Stimulated activated memory B cell treated with anti-CD40 and anti-IgM and Interleukin-4, amounts not matched to agents 10 μg/mL and 1 μg/mL and 100 μg/mL, for 72 hours (primary cell): ENCODE measurements around the gene GUCY1A1.

ENCODE experiments used
- ATAC-seq: fragments of 150-1000 bp; cut with Tn5 transposase; 2 replicates; pipeline ENCODE4 v1.10.0; 2021
- H3K27ac Mint-ChIP-seq: one replicate; pipeline ENCODE4 v1.8.0; 2022; ENCODE audit warnings: mild to moderate bottlenecking, mixed read lengths
- H3K27me3 Mint-ChIP-seq: one replicate; pipeline ENCODE4 v1.8.0; 2022; ENCODE audit warnings: mixed read lengths
- H3K36me3 Mint-ChIP-seq: one replicate; pipeline ENCODE4 v1.8.0; 2022; ENCODE audit warnings: mixed read lengths
- H3K4me1 Mint-ChIP-seq: one replicate; pipeline ENCODE4 v1.8.0; 2022; ENCODE audit warnings: mixed read lengths
- H3K4me3 Mint-ChIP-seq: one replicate; pipeline ENCODE4 v1.8.0; 2022; ENCODE audit warnings: mild to moderate bottlenecking, moderate library complexity, mixed read lengths
- H3K9me3 Mint-ChIP-seq: one replicate; pipeline ENCODE4 v1.8.0; 2022; ENCODE audit warnings: mixed read lengths

GUCY1A1 gene

DNA sequence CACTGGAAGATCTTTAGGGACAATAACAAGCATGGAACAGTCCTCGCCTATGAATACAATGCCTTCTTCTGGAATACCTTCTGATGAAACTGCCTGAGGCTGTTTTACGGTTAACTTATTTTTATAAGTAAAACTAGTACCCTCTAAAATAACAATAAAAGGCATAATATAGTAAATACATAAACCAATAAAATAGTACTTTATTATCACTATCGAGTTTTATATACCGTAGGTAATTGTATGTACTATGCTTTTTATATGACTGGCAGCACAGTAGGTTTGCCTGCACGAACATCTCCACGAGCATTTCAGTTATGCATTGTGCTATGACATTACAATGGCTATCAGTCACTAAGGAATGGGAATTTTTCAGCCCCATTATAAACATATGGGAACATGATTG is 8.0 kb downstream of the GUCY1A1 start:
- H3K27me3 Mint-ChIP-seq: peaks cover 10% of the 10 kb centered on the region

DNA sequence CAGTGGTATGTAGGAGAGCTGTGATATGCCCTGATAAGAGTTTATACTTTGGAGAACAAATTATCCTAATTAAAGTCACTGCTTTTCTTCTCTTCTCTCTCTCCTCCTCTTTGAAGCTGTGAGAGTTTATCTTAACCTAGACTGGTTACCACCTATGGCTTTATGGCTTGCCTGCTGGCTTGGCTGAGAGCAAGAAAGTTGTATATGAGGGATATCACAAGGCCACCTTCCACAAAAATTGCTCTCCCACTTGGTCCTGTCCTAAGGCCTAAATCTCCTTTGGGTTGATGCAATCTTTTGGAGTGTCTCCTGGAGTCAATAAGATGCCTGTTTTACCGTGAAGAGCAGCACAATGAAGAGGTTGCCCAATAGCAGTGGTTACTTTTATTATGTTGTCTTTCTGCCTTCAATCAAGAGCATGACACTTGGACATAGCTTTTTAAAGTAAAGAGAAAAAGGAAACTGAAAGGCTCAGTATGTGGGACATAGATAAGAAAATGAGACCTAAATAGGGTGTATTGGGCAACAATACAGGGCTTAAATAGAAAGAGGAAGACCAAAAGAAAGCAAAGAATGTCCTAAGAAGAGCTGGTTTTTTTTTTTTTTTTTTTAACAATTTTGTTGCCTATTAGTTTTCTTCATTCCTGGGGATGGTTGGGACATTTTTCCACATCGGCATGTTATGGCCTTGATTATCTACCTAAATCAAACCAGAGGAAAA is 9.2 kb downstream of the GUCY1A1 start:
- H3K4me1 Mint-ChIP-seq: no peaks in the 10 kb centered on the region
- H3K27me3 Mint-ChIP-seq: peaks cover 1% of the 10 kb centered on the region
- no peak overlapping the region for H3K4me3 Mint-ChIP-seq
- H3K9me3 Mint-ChIP-seq: no peaks in the 10 kb centered on the region
- no peaks in the 10 kb centered on the region for H3K36me3 Mint-ChIP-seq
- no peak for ATAC-seq
- H3K27ac Mint-ChIP-seq: no peak overlapping the region

More for the DNA sequence above, 8.0 kb downstream of the GUCY1A1 start:
- Mint-ChIP-seq H3K36me3 (no peaks in the 10 kb centered on the region), H3K27ac (no peak overlapping the region), H3K4me1 (no peaks in the 10 kb centered on the region), H3K9me3 (no peaks in the 10 kb centered on the region), H3K4me3 (no peak overlapping the region)
- ATAC-seq: no peak

GRCh38 chr4:155676430-155676825 is 9.8 kb downstream of the GUCY1A1 start:
- H3K9me3 Mint-ChIP-seq: no peaks in the 10 kb centered on the region
- H3K27ac Mint-ChIP-seq: no peak overlapping the region
- no peaks in the 10 kb centered on the region for H3K36me3 Mint-ChIP-seq
- no peak overlapping the region for H3K4me3 Mint-ChIP-seq
- ATAC-seq: no peak
- H3K4me1 Mint-ChIP-seq: no peaks in the 10 kb centered on the region
- H3K27me3 Mint-ChIP-seq: no peaks in the 10 kb centered on the region

- Mint-ChIP-seq H3K36me3 (no peaks in the 10 kb centered on the region), H3K4me1 (no peaks in the 10 kb centered on the region), H3K27me3 (no peaks in the 10 kb centered on the region), H3K27ac (no peak overlapping the region), H3K9me3 (no peaks in the 10 kb centered on the region), H3K4me3 (no peak overlapping the region)
- no peak for ATAC-seq
Observed at GRCh38 chr4:155678011-155678410, 11.4 kb downstream of the GUCY1A1 start.

- ATAC-seq: no peak
- no peak overlapping the region for H3K4me3 Mint-ChIP-seq
- H3K4me1 Mint-ChIP-seq: no peaks in the 10 kb centered on the region
- no peaks in the 10 kb centered on the region for H3K9me3 Mint-ChIP-seq
- no peaks in the 10 kb centered on the region for H3K36me3 Mint-ChIP-seq
- no peaks in the 10 kb centered on the region for H3K27me3 Mint-ChIP-seq
- H3K27ac Mint-ChIP-seq: no peak overlapping the region
Observed at GRCh38 chr4:155679343-155679742, 12.7 kb downstream of the GUCY1A1 start.

- Mint-ChIP-seq H3K4me1 (no peaks in the 10 kb centered on the region), H3K9me3 (no peaks in the 10 kb centered on the region), H3K27me3 (no peaks in the 10 kb centered on the region), H3K27ac (no peak overlapping the region), H3K4me3 (no peak overlapping the region), H3K36me3 (no peaks in the 10 kb centered on the region)
- ATAC-seq: no peak
Observed at GRCh38 chr4:155681886-155682285, 15.2 kb downstream of the GUCY1A1 start.

GRCh38 chr4:155684423-155684822 is 17.8 kb downstream of the GUCY1A1 start:
- no peaks in the 10 kb centered on the region for H3K36me3 Mint-ChIP-seq
- H3K27me3 Mint-ChIP-seq: no peaks in the 10 kb centered on the region

DNA sequence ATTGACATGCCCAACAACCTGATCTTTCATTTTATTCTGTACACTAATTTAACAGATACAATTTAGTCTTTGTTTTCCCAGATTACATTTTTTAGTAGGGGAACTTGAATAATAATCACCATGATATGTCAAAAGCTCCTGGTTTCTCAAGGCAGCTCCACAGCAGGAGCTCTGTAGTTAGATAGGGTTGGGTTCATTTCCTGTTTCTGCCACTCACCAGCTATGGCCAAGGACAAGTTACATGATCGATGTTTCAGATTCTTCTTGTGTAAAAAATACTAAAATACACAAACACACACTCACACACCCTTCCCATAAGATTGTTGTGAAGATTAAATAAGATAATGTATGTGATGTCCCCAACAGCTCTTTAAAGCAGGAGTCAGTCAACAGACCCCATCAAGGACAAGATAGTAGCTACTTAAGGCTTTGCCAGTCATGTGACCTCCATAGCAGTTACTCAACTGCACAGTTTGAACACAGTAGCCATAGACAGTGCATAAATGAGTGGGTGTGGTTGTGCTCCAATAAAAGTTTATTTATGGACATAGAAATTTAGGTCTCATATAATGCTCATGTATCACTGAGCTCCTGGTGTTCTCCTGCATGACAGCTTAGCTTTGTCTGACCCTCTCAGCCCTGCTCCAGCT is 18.4 kb downstream of the GUCY1A1 start:
- Mint-ChIP-seq H3K4me1 (no peaks in the 10 kb centered on the region), H3K27me3 (no peaks in the 10 kb centered on the region), H3K4me3 (no peak overlapping the region), H3K9me3 (no peaks in the 10 kb centered on the region), H3K27ac (no peak overlapping the region), H3K36me3 (no peaks in the 10 kb centered on the region)
- no peak for ATAC-seq

More at GRCh38 chr4:155684423-155684822, 17.8 kb downstream of the GUCY1A1 start:
- Mint-ChIP-seq H3K27ac (no peak overlapping the region), H3K4me1 (no peaks in the 10 kb centered on the region), H3K4me3 (no peak overlapping the region), H3K9me3 (no peaks in the 10 kb centered on the region)
- no peak for ATAC-seq

GRCh38 chr4:155687380-155687982 is 20.8 kb downstream of the GUCY1A1 start:
- Mint-ChIP-seq H3K4me3 (no peak overlapping the region), H3K36me3 (no peaks in the 10 kb centered on the region), H3K4me1 (no peaks in the 10 kb centered on the region), H3K27me3 (no peaks in the 10 kb centered on the region), H3K27ac (no peak overlapping the region), H3K9me3 (no peaks in the 10 kb centered on the region)
- no peak for ATAC-seq

GRCh38 chr4:155688211-155688610 is 21.6 kb downstream of the GUCY1A1 start:
- no peaks in the 10 kb centered on the region for H3K9me3 Mint-ChIP-seq
- no peak overlapping the region for H3K4me3 Mint-ChIP-seq
- ATAC-seq: no peak
- H3K4me1 Mint-ChIP-seq: no peaks in the 10 kb centered on the region
- no peaks in the 10 kb centered on the region for H3K36me3 Mint-ChIP-seq
- no peaks in the 10 kb centered on the region for H3K27me3 Mint-ChIP-seq
- H3K27ac Mint-ChIP-seq: no peak overlapping the region

DNA sequence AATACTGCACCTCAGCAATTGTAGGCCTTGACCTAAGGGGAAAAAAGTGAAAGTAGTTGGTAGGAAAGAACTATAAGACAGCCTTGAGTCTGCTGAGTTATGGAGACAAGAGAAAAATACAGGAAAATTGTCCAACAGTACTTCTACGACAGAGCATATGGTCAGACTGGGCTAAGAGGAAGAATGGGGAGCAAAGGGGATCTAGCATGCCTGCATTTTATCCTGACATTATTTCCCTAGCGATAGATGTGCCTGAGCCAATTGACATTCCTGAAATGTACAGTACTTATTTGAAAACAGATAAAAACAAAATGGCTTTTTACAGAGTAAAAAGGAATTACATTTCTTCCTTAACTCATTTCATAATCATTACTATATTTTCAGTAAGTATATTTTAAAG is 22.2 kb downstream of the GUCY1A1 start:
- Mint-ChIP-seq H3K27ac (no peak overlapping the region), H3K27me3 (no peaks in the 10 kb centered on the region), H3K36me3 (no peaks in the 10 kb centered on the region), H3K9me3 (no peaks in the 10 kb centered on the region), H3K4me3 (no peak overlapping the region), H3K4me1 (no peaks in the 10 kb centered on the region)
- no peak for ATAC-seq

DNA sequence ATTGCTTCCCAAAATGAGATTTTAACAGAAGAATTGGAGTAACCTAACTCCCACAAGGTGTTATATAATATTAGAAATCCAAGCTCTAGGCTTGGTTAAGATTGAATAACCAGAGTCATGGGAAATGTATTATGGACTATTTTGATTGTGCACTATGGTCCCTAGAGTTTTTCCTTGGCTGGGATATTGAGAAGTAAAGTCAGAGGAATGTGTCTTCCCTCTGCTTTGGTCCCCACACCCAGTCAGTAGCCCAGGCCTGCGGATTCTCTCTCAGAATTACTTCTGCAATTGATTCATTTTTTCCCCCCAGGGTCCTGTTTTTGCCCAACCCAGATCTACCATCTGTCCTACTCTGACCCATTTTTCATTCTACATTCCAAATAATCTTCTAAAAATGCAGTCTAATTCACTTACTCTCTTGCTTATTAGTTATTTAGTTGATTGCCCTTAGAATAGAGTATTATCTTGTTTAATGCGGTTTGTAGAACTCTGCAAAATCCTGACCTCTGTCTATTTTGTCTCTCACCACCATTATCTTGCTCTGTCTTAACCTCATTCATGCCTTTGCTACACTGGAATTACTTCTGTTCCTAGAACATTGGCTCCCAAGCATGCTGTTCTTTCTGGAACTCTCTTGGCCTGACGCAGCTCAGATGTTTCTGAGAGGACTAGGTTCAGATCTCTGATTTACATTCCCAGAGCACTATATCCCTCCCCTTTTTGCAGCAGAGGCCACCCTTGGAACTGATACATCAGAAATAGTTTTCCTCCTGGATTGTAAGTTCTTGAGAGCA is 23.6 kb downstream of the GUCY1A1 start:
- Mint-ChIP-seq H3K4me3 (no peak overlapping the region), H3K27me3 (no peaks in the 10 kb centered on the region), H3K36me3 (no peaks in the 10 kb centered on the region), H3K27ac (no peak overlapping the region), H3K9me3 (no peaks in the 10 kb centered on the region), H3K4me1 (no peaks in the 10 kb centered on the region)
- no peak for ATAC-seq

DNA sequence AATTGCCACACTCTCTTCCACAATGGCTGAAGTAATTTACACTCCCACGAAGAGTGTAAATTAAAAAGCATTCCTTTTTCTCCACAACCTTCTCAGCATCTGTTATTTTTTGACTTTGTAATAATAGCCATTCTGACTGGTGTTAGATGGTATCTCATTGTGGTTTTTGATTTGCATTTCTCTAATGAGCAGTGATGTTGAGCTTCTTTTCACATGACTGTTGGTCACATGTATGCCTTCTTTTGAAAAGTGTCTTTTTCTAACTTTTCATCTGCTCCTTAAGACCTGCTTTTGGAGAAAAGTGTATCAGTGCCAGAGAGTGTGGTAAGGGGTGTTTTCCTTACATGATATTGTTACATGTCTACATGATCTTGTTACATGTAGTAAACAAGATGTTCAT is 25.7 kb downstream of the GUCY1A1 start:
- Mint-ChIP-seq H3K27me3 (no peaks in the 10 kb centered on the region), H3K4me1 (no peaks in the 10 kb centered on the region), H3K36me3 (no peaks in the 10 kb centered on the region), H3K9me3 (no peaks in the 10 kb centered on the region), H3K4me3 (no peak overlapping the region), H3K27ac (no peak overlapping the region)
- ATAC-seq: no peak

GRCh38 chr4:155693015-155693663 is 26.5 kb downstream of the GUCY1A1 start:
- ATAC-seq: no peak
- Mint-ChIP-seq H3K27me3 (no peaks in the 10 kb centered on the region), H3K4me3 (no peak overlapping the region)

More at GRCh38 chr4:155693015-155693663, 26.5 kb downstream of the GUCY1A1 start:
- Mint-ChIP-seq H3K27ac (no peak overlapping the region), H3K9me3 (peaks cover 2% of the 10 kb centered on the region), H3K4me1 (no peaks in the 10 kb centered on the region), H3K36me3 (no peaks in the 10 kb centered on the region)
